AG09319 (cell line): Measurements from ENCODE around the gene SGK1.
A peak's percentile ranks its signal among the peaks of the same experiment; 100 is the strongest.
"Not testable (repeated sequence)": the region's sequence is repeated elsewhere in the genome, so short reads cannot be mapped to it uniquely, and the experiment has no call there.

Source experiments
- DNase-seq: peaks from one replicate; pipeline ENCODE4 v3.0.0-alpha.2; 2010; ENCODE audit warnings: low read depth; ENCODE audit errors: extremely low read depth
- CTCF ChIP-seq: IDR thresholded peaks from 2 replicates; pipeline ENCODE4 v1.5.1; 2011; ENCODE audit warnings: low read depth, mild to moderate bottlenecking, inconsistent platforms, low read length, moderate library complexity

The SGK1 gene

GRCh38 chr6:134261766-134262165, 56.1 kb downstream of the SGK1 start:
- no peak for TF ChIP-seq CTCF
- no peak for DNase-seq

GRCh38 chr6:134258849-134259306, 59.0 kb downstream of the SGK1 start:
- no peak for TF ChIP-seq CTCF
- no peak for DNase-seq

- TF ChIP-seq CTCF: no peak
Observed at GRCh38 chr6:134257516-134257915, 60.4 kb downstream of the SGK1 start.

GRCh38 chr6:134256862-134257261, 61.0 kb downstream of the SGK1 start:
- no peak for TF ChIP-seq CTCF

More at GRCh38 chr6:134257516-134257915, 60.4 kb downstream of the SGK1 start:
- DNase-seq: no peak

GRCh38 chr6:134255280-134255679, 62.6 kb downstream of the SGK1 start:
- not testable (repeated sequence) for DNase-seq

More at GRCh38 chr6:134256862-134257261, 61.0 kb downstream of the SGK1 start:
- DNase-seq: no peak

GRCh38 chr6:134254118-134254517, 63.8 kb downstream of the SGK1 start:
- DNase-seq: no peak
- no peak for TF ChIP-seq CTCF

- peak; percentile 88 for DNase-seq
- TF ChIP-seq CTCF: no peak
Observed at GRCh38 chr6:134253681-134254080, 64.2 kb downstream of the SGK1 start.

GRCh38 chr6:134251320-134251719, 66.6 kb downstream of the SGK1 start:
- no peak for TF ChIP-seq CTCF
- DNase-seq: no peak
